Neutrophil (primary cell): ENCODE data around the gene VAC14.

Experiments
- H3K27ac ChIP-seq: fragments of 200-600 bp; sonication (generic); 2 replicates; pipeline ENCODE4 v1.5.1; 2016; ENCODE audit warnings: mild to moderate bottlenecking, moderate library complexity
- H3K27me3 ChIP-seq: fragments of 200-600 bp; sonication (generic); 2 replicates; pipeline ENCODE4 v1.6.0; 2016; ENCODE audit warnings: mild to moderate bottlenecking
- H3K36me3 ChIP-seq: fragments of 200-600 bp; sonication (generic); 2 replicates; pipeline ENCODE4 v1.5.1; 2017
- H3K4me1 ChIP-seq, 2 experiments: fragments of 200-600 bp in 1 of 2; sonication (generic) in 1 of 2; 1 replicate in 1 of 2; 2 replicates in 1 of 2; pipeline versions ENCODE4 v1.5.1 to v1.6.1; 2013 to 2016; ENCODE audit warnings: low read depth in 1 of 2, low read length in 1 of 2, mild to moderate bottlenecking in 1 of 2, moderate library complexity in 1 of 2; ENCODE audit not compliant: control insufficient read depth in 1 of 2, insufficient read depth in 1 of 2
- H3K4me3 ChIP-seq, 2 experiments: fragments of 200-600 bp in 1 of 2; sonication (generic) in 1 of 2; 1 replicate in 1 of 2; 2 replicates in 1 of 2; pipeline ENCODE4 v1.5.1; 2013 to 2016; ENCODE audit warnings: low read depth in 1 of 2, low read length in 1 of 2, mild to moderate bottlenecking in 1 of 2, moderate library complexity in 1 of 2
- H3K9me3 ChIP-seq: fragments of 200-600 bp; sonication (generic); 2 replicates; pipeline ENCODE4 v1.5.1; 2016
- CTCF ChIP-seq: fragments of 200-600 bp; sonication (generic); IDR thresholded peaks from 2 replicates; pipeline ENCODE4 v1.5.1; 2016; ENCODE audit warnings: antibody characterized with exemption

Gene VAC14

GRCh38 chr16:70740914-70741782 is 59.8 kb downstream of the VAC14 start:
- Histone ChIP-seq H3K27ac (no peak overlapping the region), H3K27me3 (no peaks in the 10 kb centered on the region), H3K9me3 (no peaks in the 10 kb centered on the region), H3K4me1 (peaks cover 6 to 10% of the 10 kb centered on the region in 2 experiments), H3K4me3 (no peak overlapping the region), H3K36me3 (peaks cover 60% of the 10 kb centered on the region)
- no peak for TF ChIP-seq CTCF

GRCh38 chr16:70740174-70740913 is 60.6 kb downstream of the VAC14 start:
- Histone ChIP-seq H3K27ac (no peak overlapping the region), H3K4me1 (peaks cover 6 to 10% of the 10 kb centered on the region in 2 experiments)
- TF ChIP-seq CTCF = no peak

GRCh38 chr16:70739389-70739788 is 61.6 kb downstream of the VAC14 start:
- Histone ChIP-seq H3K27me3 (no peaks in the 10 kb centered on the region), H3K4me1 (peaks cover 6 to 10% of the 10 kb centered on the region in 2 experiments), H3K9me3 (no peaks in the 10 kb centered on the region), H3K4me3 (no peak overlapping the region), H3K36me3 (peaks cover 70% of the 10 kb centered on the region), H3K27ac (no peak overlapping the region)
- TF ChIP-seq CTCF = no peak

More at GRCh38 chr16:70740174-70740913, 60.6 kb downstream of the VAC14 start:
- Histone ChIP-seq H3K27me3 (no peaks in the 10 kb centered on the region), H3K9me3 (no peaks in the 10 kb centered on the region), H3K4me3 (no peak overlapping the region), H3K36me3 (peaks cover 68% of the 10 kb centered on the region)

- H3K9me3 ChIP-seq = no peaks in the 10 kb centered on the region
- H3K4me1 ChIP-seq = peaks cover 6 to 10% of the 10 kb centered on the region in 2 experiments
- H3K36me3 ChIP-seq = peaks cover 59% of the 10 kb centered on the region
- no peak for TF ChIP-seq CTCF
- no peaks in the 10 kb centered on the region for H3K27me3 ChIP-seq
- H3K27ac ChIP-seq = no peak overlapping the region
- H3K4me3 ChIP-seq = no peak overlapping the region
Observed at GRCh38 chr16:70738083-70738977, 62.6 kb downstream of the VAC14 start.

- no peak for TF ChIP-seq CTCF
- Histone ChIP-seq H3K9me3 (no peaks in the 10 kb centered on the region), H3K36me3 (peaks cover 51% of the 10 kb centered on the region), H3K4me1 (peaks cover 6 to 10% of the 10 kb centered on the region in 2 experiments), H3K27me3 (no peaks in the 10 kb centered on the region), H3K27ac (no peak overlapping the region), H3K4me3 (no peak overlapping the region)
Observed at GRCh38 chr16:70737377-70738082, 63.4 kb downstream of the VAC14 start.
